Loucy (cell line): ENCODE data around the gene MFAP5.

Source experiments
- EZH2phosphoT487 ChIP-seq: fragments of 200-600 bp; IDR thresholded peaks from 2 replicates; pipeline ENCODE4 v1.6.1; 2018; ENCODE audit warnings: antibody characterized with exemption, mild to moderate bottlenecking, moderate library complexity, borderline replicate concordance
- TF ChIP-seq, protein P1 (sequence below): fragments of 200-600 bp; sonication (generic); conservative IDR thresholded peaks from 2 replicates; pipeline ENCODE4 v1.5.1; 2014; ENCODE audit warnings: mild to moderate bottlenecking, antibody characterized with exemption, low read length

DNA sequence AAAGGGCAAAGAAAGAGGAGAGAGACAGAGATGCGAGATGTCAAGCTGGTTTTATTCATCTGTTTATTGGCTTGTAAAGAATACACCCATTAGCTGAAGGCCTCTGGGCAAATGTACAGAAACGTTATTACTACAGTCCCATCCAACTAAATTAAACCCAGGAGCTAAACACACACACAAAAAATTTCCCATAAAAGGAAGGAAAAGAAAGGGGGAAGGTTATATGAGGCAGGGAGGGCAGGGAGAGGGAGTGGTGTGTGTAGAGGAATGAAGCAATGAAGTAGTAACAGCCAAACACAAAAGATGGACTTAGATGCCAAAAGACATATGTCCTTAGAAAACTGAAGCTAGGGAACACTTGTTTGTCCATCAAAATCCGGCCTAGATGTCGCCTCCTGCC lies 3.1 kb upstream of the MFAP5 start:
- TF ChIP-seq, protein P1, sequence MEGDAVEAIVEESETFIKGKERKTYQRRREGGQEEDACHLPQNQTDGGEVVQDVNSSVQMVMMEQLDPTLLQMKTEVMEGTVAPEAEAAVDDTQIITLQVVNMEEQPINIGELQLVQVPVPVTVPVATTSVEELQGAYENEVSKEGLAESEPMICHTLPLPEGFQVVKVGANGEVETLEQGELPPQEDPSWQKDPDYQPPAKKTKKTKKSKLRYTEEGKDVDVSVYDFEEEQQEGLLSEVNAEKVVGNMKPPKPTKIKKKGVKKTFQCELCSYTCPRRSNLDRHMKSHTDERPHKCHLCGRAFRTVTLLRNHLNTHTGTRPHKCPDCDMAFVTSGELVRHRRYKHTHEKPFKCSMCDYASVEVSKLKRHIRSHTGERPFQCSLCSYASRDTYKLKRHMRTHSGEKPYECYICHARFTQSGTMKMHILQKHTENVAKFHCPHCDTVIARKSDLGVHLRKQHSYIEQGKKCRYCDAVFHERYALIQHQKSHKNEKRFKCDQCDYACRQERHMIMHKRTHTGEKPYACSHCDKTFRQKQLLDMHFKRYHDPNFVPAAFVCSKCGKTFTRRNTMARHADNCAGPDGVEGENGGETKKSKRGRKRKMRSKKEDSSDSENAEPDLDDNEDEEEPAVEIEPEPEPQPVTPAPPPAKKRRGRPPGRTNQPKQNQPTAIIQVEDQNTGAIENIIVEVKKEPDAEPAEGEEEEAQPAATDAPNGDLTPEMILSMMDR: no peak
- TF ChIP-seq EZH2phosphoT487: no peak
